ENCODE results near the gene IL9R. TPM values are rescaled to one million over a fixed set of nuclear protein-coding genes. Genes with fewer than 3 reads are reported as not detected.
"Not testable (repeated sequence)": the region's sequence is repeated elsewhere in the genome, so short reads cannot be mapped to it uniquely, and the experiment has no call there.

Gene IL9R
- total RNA-seq, 1 donor from 2014 or later: not detected

DNA sequence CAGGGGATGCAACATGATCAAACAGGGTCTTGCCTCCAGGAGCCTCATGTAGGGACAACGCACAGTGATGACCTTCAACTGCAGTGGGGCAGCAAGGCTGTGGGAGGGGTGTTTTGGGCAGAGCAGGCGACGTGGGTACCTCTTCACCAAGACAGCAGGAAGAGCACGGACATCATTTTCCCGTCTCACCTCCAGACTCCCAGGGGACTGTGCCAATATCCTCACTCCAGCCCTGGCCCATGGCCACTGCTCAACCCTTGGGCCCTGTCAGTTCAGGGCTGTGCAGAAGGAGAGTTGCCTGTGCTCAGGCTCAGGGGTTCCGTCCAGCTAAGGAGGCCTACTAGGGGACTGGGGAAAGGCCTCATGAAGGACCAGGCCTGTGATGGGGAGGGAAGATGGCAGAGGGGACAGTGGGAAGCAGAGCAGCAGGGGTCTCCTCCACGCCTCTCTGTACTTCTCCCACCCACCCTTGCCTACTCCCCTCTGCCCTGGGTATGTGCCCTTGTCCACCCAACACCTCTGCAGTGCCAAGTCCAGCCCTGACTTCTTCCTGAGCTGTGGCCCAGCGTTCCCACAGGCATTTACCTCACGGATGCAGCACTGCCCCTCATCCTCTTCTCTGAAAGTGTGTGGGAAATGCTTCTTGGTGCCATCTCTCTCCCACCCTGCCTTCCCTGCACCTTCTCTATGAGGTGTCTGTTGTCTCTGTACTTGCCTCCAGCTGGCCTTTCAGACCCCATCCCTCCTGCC, 1.4 kb downstream of the IL9R start:
- no peak for DNase-seq (ENCODE audit: low read depth)

DNA sequence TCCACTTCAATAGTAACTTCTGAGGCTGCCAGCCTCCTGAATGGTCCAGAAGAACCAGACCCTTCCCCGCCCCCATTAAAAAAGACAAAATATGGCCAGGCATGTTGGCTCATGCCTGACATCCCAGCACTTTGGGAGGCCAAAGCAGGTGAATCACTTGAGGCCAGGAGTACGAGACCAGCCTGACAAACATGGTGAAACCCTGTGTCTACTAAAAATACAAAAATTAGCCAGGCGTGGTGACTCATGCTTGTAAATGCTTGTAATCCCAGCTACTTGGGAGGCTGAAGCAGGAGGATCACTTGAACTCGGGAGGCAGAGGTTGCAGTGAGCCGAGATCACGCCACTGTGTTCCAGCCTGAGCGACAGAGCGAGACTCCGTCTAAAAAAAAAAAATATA, 2.3 kb downstream of the IL9R start:
- DNase-seq (ENCODE audit: low read depth): not testable (repeated sequence)

GRCh38 chrX:156000361-156000926, 2.9 kb downstream of the IL9R start:
- no peak for DNase-seq (ENCODE audit: low read depth)

DNA sequence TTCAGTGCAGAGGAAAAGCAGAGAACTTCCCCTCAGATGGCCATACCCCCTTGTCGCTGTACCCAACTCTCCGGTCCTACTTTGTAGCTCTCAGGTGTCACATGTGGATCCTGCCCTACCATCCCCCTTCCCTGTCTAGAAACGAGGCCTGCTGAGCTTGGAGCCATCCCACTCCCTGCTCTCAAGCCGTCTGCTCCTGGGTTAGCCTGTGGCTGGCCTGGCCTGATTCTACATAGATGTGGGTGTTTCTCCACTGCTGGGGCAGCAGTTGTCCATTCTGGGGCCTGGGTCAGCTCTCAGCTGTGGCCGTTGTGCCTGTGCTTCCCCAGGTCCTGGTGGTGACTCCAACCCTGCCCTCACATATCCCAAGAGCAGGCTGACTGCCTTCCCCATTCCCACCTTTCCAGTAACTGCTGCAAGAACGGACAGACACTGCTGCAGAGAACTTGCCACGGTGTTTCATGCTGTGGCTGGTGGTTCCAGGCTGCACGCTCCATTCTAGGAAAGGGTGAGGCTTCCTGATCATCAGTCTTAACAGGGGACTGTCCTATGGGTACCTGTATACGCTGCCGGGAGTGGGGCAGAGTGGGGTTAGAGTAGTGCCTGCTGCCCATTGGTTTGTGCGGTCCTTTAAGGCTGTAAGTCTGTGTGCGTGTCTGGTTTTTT, 3.6 kb downstream of the IL9R start:
- no peak for DNase-seq (ENCODE audit: low read depth)

GRCh38 chrX:156001667-156002021, 4.1 kb downstream of the IL9R start:
- no peak for DNase-seq (ENCODE audit: low read depth)

DNA sequence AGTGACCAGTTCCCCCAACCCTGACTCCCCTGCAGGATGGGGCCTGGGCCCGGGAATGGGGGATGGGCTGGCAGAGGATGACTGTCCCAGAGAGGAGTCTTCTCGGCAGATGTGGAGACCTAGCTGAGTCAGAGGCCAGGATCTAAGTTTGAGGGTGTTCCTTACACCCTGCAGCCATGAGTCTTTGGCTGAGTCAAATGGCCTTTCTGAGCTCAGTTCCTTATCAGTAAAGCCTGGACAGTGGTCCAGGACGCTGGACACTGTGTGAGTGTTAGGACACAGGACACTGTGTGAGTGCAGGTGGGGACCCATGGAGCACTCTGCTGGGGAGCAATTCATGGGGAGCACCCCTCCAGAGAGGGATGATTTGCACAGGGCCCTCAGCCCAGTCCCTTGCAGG, 5.0 kb downstream of the IL9R start:
- DNase-seq (ENCODE audit: low read depth): no peak

- DNase-seq (ENCODE audit: low read depth): no peak
These were observed 6.1 kb downstream of the IL9R start for GRCh38 chrX:156003486-156004185.

DNA sequence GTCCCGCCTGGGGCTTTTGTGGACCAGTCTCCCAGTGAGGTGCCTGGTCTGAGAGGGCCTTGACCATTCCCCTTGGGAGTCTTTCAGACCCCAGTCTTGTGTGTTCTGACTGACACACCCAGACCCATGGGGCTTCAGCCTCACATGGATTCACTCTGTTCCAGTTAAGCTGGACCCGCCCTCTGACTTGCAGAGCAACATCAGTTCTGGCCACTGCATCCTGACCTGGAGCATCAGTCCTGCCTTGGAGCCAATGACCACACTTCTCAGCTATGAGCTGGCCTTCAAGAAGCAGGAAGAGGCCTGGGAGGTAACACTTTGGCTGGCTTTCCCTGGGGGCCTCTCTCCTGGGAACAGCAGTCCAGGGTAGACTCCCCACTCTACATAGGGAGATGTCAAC, 6.8 kb downstream of the IL9R start:
- no peak for DNase-seq (ENCODE audit: low read depth)

DNA sequence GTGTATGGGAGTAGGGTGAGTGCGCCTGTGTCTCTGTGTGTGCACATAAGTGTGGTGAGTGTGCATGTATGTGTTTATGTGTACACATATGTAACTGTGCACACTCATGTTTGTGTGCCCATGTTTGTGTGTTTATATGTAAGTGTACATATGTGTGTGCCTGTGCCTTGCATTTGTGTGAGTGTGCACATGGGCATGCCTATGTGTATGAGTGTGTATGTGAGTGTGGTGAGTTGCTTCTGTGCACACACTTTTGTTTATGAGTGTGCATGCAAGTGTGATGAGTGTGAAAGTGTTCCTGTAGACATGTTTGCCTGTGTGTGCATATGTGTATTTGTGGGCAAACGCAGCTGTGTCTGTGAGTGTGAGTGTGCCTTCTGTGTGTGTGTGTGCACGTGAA, 7.2 kb downstream of the IL9R start:
- DNase-seq (ENCODE audit: low read depth): no peak

- DNase-seq (ENCODE audit: low read depth): no peak
These were observed 7.6 kb downstream of the IL9R start for GRCh38 chrX:156005144-156005543.

DNA sequence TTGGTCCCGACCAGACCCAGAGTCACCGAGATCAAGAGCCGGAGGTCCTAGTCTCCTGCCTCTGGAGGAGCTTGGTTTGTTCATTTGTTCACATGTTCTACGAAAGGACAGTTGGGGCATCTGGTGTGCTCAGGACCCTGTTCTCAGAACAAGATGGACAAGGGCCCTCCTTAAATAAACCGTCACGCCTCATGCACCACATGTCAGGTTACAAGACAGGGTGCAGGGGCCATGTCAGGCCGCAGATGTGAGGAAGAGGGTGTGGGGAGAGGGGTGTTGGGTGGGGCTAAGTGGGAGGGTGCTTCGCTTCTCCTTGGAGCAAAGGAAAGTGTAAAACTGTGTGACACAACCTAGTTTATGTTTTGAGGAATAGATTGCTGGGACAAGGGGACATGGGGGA, 9.0 kb downstream of the IL9R start:
- not testable (repeated sequence) for DNase-seq (ENCODE audit: low read depth)

- peak; percentile 15 for DNase-seq (ENCODE audit: low read depth)
These were observed 10.9 kb downstream of the IL9R start for GRCh38 chrX:156008379-156008778.

- DNase-seq (ENCODE audit: low read depth): no peak
These were observed 11.4 kb downstream of the IL9R start for GRCh38 chrX:156008915-156009314.

GRCh38 chrX:156009691-156010090, 12.2 kb downstream of the IL9R start:
- DNase-seq (ENCODE audit: low read depth): not testable (repeated sequence)

DNA sequence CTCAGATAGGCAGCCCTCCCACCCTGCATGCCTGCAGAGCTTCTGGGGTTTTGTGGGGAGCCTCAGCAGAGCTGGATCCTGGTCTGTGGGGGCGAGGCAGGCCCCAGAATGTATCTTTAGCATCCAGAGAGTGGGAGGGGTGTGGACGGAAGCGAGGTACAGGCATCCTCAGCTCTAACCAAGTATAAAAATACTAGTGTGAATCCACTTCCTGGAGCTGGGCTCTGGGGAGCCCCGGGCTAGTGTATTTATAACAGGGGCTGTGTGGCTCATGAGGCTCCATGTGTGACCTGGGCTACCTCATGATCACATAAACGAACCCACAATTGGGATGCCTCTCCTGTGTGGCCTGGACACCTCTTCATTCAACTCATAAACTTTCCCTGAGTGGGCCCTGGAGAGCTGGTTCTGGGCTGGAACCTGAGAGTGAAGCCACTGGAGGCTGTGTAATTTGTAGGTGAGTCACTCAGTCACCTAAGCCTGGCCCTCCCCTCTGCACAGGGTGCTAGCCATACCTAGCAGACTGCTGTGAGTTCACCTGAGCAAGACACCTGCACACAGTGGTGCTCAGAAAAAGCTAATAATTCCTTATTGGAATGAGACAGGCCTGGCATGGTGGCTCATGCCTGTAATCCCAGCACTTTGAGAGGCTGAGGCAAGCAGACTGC, 15.9 kb downstream of the IL9R start:
- DNase-seq (ENCODE audit: low read depth): not testable (repeated sequence)

DNA sequence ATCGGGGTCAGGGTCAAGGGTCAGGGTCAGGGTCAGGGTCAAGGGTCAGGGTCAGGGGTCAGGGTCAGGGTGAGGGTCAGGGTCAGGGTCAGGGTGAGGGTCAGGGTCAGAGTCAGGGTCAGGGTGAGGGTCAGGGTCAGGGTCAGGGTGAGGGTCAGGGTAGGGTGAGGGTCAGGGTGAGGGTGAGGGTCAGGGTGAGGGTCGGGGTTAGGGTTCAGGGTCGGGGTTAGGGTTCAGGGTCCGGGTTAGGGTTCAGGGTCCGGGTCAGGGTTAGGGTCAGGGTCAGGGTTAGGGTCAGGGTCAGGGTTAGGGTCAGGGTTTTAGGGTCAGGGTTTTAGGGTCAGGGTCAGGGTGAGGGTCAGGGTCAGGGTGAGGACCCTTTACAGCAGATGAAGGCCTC, 22.4 kb downstream of the IL9R start:
- DNase-seq (ENCODE audit: low read depth): not testable (repeated sequence)

- not testable (repeated sequence) for DNase-seq (ENCODE audit: low read depth)
These were observed 25.5 kb downstream of the IL9R start for GRCh38 chrX:156023002-156023401.

GRCh38 chrX:156024949-156025492, 27.5 kb downstream of the IL9R start:
- not testable (repeated sequence) for DNase-seq (ENCODE audit: low read depth)

DNA sequence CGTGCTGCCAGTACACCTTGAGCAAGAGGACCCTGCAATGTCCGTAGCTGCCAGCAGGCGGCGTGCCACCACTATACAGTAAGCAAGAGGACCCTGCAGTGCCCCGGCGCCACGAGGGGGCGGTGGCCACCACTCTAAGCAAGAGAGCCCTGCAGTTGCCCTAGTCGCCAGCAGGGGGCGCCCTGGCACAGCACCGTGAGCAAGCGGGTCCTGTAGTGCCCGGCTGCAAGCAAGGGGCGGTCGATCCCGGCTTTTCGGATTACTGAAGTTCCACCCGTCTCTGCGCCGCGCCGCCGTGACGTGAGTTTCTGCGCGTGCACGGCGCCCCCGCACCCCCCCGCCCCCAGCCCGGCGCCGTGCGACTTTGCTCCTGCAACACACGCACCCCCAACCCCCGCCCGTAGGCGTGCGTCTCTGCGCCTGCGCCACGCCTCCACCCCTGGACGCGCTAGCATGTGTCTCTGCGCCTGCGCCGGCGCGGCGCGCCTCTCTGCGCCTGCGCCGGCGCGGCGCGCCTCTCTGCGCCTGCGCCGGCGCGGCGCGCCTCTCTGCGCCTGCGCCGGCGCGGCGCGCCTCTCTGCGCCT, 31.2 kb downstream of the IL9R start:
- DNase-seq (ENCODE audit: low read depth): not testable (repeated sequence)

DNA sequence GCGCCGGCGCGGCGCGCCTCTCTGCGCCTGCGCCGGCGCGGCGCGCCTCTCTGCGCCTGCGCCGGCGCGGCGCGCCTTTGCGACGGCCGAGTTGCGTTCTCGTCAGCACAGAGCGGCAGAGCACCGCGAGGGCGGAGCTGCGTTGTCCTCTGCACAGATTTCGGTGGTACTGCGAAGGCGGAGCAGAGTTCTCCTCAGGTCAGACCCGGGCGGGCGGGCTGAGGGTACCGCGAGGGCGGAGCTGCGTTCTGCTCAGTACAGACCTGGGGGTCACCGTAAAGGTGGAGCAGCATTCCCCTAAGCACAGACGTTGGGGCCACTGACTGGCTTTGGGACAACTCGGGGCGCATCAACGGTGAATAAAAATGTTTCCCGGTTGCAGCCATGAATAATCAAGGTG, 31.8 kb downstream of the IL9R start:
- not testable (repeated sequence) for DNase-seq (ENCODE audit: low read depth)
